Measurements from ENCODE around the gene WFDC10A.

Gene WFDC10A

DNA sequence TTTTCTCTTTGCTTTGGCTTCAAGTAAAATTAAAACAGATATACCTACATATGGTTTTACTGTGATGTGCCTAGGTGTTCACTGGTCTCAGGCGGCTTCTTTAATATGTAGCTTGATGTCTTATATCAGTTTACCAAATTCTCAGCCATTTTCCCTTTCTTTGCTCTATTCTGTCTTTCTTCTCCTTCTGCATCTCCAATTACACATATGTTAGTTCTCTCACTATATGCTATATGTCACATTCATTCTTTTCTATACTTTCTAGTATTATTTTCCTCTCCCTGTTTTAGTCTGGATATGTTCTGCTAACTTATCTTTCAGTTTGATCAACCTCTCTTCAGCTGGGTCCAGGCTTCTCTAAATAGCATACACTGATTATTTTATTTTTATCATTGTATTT lies 36.0 kb upstream of the WFDC10A start:
- no peak overlapping the region for H3K27ac ChIP-seq
- TF ChIP-seq, protein P1, sequence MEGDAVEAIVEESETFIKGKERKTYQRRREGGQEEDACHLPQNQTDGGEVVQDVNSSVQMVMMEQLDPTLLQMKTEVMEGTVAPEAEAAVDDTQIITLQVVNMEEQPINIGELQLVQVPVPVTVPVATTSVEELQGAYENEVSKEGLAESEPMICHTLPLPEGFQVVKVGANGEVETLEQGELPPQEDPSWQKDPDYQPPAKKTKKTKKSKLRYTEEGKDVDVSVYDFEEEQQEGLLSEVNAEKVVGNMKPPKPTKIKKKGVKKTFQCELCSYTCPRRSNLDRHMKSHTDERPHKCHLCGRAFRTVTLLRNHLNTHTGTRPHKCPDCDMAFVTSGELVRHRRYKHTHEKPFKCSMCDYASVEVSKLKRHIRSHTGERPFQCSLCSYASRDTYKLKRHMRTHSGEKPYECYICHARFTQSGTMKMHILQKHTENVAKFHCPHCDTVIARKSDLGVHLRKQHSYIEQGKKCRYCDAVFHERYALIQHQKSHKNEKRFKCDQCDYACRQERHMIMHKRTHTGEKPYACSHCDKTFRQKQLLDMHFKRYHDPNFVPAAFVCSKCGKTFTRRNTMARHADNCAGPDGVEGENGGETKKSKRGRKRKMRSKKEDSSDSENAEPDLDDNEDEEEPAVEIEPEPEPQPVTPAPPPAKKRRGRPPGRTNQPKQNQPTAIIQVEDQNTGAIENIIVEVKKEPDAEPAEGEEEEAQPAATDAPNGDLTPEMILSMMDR (conservative IDR thresholded peaks at IDR 0.05) = no peak

DNA sequence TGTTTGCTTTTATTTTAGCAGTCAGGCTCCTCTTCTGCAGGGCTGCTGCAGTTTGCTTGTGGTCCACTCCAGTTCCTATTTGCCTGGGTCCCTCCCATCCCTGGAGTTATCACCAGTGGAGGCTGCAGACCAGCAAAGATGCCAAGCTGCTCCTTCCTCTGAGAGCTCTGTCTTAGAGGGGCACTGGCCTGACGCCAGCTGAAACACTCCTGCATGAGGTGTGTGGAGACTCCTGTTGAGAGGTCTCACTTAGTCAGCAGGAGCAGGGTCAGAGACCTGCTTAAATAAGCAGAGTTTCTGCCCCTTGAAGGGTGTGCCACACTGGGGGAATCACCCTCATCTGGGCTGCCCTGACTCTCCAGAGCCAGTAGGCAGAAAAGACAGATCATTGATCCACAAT lies 34.3 kb upstream of the WFDC10A start:
- H3K27ac ChIP-seq = no peak overlapping the region
- TF ChIP-seq, protein P1 (conservative IDR thresholded peaks at IDR 0.05) = no peak

DNA sequence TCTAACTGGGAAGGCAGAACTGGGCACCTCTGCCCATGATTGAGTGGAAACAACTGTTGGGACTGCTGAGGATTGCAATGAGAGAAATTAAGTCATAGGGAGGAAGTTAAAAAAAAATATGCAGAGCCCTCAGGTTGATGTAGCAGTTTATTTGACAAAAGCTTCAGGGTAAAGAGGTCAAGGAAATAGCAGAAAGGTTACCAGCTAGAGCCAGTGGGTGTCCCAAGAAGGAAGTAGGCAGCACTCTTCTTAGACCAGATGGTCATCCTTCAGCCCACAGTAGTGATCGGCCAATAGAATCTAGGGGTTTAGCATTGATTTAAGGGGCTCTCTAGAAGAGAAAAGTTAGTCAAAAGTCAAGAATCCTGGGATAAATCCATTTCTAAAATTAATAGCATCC lies 21.7 kb upstream of the WFDC10A start:
- H3K27ac ChIP-seq = no peak overlapping the region
- TF ChIP-seq, protein P1 (conservative IDR thresholded peaks at IDR 0.05) = no peak

DNA sequence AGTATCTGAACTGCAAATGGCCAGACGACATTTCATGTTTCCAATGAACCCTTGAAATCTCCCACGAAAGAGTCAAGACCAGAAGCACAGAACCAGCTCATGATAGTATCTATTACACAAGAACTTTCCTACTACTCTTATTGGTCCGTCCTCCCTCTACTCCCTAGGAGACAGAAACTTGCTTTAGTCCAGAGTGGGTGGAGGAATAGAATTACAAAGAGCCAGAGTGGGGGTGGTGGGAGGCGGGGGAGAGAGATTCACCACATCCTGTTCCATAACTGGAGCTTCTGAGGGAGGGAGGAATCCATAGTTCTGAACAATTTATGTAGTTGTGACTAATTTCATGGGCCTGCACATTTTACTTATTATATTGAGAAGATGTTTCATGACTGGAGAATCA lies 18.5 kb upstream of the WFDC10A start:
- TF ChIP-seq, protein P1 (conservative IDR thresholded peaks at IDR 0.05) = no peak
- no peak overlapping the region for H3K27ac ChIP-seq

DNA sequence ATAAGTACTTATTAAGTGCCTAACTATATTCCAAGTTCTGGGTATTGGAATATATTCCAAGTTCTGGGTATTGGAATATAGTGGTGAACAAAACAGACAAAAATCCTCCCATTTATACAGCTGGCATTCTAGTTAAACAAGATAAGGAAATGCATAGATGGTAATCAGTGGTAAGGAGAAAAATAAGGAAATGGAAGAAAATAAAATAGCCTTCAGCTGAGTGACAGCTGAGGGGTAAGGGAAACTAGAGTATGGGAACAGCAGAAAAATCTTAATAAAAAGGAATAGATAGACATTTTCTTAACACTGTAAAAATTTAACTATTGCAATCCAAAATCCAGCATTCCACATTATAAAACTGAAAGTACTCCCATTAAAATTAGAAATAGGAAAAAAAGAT lies 17.2 kb upstream of the WFDC10A start:
- TF ChIP-seq, protein P1 (conservative IDR thresholded peaks at IDR 0.05) = no peak
- H3K27ac ChIP-seq = no peak overlapping the region

DNA sequence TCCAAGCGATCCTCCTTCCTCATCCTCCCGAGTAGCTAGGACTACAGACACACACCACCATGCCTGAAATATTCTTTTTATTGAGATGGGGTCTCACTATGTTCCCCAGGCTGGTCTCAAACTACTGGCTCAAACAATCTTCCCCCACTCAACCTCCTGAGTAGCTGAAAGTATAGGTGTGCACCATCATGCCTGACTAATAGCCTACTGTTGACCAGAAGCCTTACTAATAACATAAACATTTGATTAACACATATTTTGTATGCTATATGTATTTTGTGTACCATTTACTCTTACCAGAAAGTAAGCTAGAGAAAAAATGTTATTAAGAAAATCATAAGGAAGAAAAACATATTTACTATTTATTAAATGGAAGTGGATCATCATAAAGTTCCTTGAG lies 11.9 kb upstream of the WFDC10A start:
- TF ChIP-seq, protein P1 (conservative IDR thresholded peaks at IDR 0.05) = no peak

DNA sequence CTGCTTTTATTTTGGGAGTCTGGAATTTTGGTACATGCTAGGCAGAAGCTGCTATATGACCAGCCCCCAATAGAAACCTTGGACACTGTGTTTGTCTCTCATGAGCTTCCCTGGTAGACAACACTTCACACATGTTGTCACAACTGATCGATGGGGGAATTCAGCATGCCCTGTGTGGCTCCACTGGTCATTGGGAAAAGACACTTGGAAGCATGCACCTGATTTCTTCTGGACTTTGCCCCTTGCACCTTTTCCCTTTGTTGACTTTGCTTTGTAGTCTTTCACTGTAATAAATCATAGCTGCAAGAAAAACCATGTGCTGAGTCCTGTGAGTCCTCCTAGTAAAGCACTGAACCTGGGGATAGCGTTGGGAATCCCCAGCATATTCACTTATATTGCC lies 7.9 kb upstream of the WFDC10A start:
- TF ChIP-seq, protein P1 (conservative IDR thresholded peaks at IDR 0.05) = no peak
- no peak overlapping the region for H3K27ac ChIP-seq

More for the DNA sequence above, 11.9 kb upstream of the WFDC10A start:
- no peak overlapping the region for H3K27ac ChIP-seq

DNA sequence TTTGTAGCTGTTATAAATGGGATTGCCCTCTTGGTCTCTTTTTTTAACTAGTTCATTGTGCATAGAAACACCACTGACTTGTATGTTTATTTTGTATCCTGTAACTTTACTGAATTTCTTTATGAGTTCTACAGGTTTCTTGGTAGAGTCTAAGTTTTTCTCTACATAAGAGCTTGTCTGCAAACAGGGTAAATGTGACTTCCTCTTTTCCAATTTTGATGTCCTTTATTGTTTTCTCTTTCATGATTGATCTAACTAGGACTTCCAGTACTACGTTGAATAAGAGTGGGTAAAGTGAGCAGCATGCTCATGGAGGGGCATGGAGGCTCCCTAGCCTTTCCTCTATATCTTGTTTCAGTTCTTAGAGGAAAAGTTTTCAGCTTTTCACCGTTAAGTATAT lies 3.0 kb upstream of the WFDC10A start:
- TF ChIP-seq, protein P1 (conservative IDR thresholded peaks at IDR 0.05) = no peak
- H3K27ac ChIP-seq = no peak overlapping the region
